ENCODE measurements around the gene HECTD1. TPM values are rescaled to one million over a fixed set of nuclear protein-coding genes. Genes with fewer than 3 reads are reported as not detected.

HECTD1 gene
- total RNA-seq, 1 donor from 2014 or later: 163 TPM

DNA sequence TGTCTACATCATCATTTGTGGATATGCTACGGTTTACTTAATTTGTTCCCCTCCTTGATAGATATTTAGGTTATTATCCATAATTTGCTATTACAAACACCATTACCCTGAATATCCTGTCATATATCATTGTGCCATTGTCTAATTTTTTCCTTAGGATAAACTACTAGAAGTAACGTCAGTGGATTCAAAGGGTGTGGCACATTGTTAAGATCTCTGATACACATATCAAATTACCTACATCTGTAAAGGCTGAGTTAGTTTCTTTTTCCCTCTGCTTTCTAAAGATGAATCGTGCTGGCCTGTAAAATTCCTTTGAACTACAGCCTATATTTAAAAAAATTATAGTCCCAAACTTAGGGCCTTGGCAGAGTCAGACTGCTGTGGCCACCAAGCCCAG is 127.5 kb downstream of the HECTD1 start:
- Mint-ChIP-seq H3K36me3 (ENCODE audit: insufficient read depth) (peaks cover 14% of the 10 kb centered on the region), H3K4me1 (ENCODE audit: low read depth) (peaks cover 4% of the 10 kb centered on the region), H3K4me3 (ENCODE audit: low read depth) (no peak overlapping the region), H3K27me3 (no peaks in the 10 kb centered on the region), H3K9me3 (ENCODE audit: low read depth) (peaks cover 10% of the 10 kb centered on the region), H3K27ac (no peak overlapping the region)
- TF ChIP-seq, protein P1, sequence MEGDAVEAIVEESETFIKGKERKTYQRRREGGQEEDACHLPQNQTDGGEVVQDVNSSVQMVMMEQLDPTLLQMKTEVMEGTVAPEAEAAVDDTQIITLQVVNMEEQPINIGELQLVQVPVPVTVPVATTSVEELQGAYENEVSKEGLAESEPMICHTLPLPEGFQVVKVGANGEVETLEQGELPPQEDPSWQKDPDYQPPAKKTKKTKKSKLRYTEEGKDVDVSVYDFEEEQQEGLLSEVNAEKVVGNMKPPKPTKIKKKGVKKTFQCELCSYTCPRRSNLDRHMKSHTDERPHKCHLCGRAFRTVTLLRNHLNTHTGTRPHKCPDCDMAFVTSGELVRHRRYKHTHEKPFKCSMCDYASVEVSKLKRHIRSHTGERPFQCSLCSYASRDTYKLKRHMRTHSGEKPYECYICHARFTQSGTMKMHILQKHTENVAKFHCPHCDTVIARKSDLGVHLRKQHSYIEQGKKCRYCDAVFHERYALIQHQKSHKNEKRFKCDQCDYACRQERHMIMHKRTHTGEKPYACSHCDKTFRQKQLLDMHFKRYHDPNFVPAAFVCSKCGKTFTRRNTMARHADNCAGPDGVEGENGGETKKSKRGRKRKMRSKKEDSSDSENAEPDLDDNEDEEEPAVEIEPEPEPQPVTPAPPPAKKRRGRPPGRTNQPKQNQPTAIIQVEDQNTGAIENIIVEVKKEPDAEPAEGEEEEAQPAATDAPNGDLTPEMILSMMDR (IDR thresholded peaks at IDR 0.05; ENCODE audit: unreplicated experiment): no peak
- no peak for DNase-seq (ENCODE audit: low spot score, unreplicated experiment)

DNA sequence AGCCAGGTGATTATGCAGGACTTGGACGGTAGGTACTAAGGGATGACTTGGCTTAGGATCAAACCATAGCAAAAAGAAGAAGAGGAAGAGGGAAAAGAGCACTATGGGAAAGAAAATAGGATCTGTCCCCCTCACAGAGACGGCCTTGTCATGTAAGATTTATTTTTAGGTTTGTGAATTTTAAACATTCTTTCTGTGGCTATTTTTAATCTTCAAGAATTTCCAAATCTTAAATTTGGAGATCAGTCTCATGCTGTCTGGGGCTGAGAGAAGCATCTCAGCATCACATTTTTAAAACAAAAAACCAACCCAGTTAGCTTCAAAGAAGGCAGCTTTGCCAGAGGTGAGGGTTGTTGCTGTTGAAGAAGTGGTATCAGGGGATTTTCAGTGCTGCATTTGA is 128.8 kb downstream of the HECTD1 start:
- Mint-ChIP-seq H3K9me3 (ENCODE audit: low read depth) (peaks cover 12% of the 10 kb centered on the region), H3K27ac (no peak overlapping the region), H3K4me1 (ENCODE audit: low read depth) (no peaks in the 10 kb centered on the region), H3K4me3 (ENCODE audit: low read depth) (no peak overlapping the region), H3K36me3 (ENCODE audit: insufficient read depth) (peaks cover 16% of the 10 kb centered on the region), H3K27me3 (no peaks in the 10 kb centered on the region)
- DNase-seq (ENCODE audit: low spot score, unreplicated experiment): no peak
- TF ChIP-seq, protein P1 (IDR thresholded peaks at IDR 0.05; ENCODE audit: unreplicated experiment): no peak

DNA sequence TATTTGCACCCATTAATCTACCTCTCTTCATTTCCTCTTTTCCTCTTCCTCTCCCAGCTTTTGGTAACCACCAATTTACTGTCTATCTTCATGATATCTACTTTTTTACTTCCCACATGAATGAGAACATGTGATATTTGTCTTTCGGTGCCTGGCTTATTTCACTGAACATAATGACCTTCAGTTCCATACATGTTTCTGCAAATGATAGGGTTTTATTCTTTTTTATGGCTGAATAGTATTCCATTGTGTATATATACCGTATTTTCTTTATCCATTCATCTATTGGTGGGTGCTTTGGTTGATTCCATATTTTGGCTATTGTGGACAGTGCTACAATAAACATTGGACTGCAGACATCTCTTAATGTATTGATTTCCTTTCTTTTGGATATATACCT is 132.4 kb downstream of the HECTD1 start:
- DNase-seq (ENCODE audit: low spot score, unreplicated experiment): no peak
- H3K36me3 Mint-ChIP-seq (ENCODE audit: insufficient read depth): peaks cover 22% of the 10 kb centered on the region
- H3K27me3 Mint-ChIP-seq: no peaks in the 10 kb centered on the region
- no peak overlapping the region for H3K4me3 Mint-ChIP-seq (ENCODE audit: low read depth)
- H3K9me3 Mint-ChIP-seq (ENCODE audit: low read depth): peaks cover 12% of the 10 kb centered on the region
- TF ChIP-seq, protein P1 (IDR thresholded peaks at IDR 0.05; ENCODE audit: unreplicated experiment): no peak
- H3K4me1 Mint-ChIP-seq (ENCODE audit: low read depth): no peaks in the 10 kb centered on the region
- no peak overlapping the region for H3K27ac Mint-ChIP-seq

DNA sequence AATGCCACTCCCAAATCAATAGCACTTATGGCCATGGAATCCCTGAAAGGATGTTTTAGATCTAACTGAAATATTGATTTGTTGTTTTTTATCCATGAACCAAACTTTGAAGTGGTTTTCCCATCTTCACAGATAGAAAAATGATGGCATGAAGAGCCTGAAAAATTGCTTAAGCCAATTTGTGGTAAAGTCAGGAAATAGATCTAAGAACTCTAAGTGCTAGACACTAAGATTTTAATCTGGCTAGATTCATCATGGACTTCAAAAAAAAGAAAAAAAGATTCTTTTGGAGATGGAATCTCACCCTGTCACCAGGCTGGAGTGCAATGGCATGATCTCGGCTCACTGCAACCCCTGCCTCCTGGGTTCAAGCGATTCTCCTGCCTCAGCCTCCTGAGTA is 136.4 kb downstream of the HECTD1 start:
- Mint-ChIP-seq H3K36me3 (ENCODE audit: insufficient read depth) (peaks cover 18% of the 10 kb centered on the region), H3K4me1 (ENCODE audit: low read depth) (peaks cover 2% of the 10 kb centered on the region), H3K27me3 (no peaks in the 10 kb centered on the region), H3K27ac (no peak overlapping the region), H3K9me3 (ENCODE audit: low read depth) (peaks cover 7% of the 10 kb centered on the region), H3K4me3 (ENCODE audit: low read depth) (no peak overlapping the region)
- no peak for DNase-seq (ENCODE audit: low spot score, unreplicated experiment)
- TF ChIP-seq, protein P1 (IDR thresholded peaks at IDR 0.05; ENCODE audit: unreplicated experiment): no peak

DNA sequence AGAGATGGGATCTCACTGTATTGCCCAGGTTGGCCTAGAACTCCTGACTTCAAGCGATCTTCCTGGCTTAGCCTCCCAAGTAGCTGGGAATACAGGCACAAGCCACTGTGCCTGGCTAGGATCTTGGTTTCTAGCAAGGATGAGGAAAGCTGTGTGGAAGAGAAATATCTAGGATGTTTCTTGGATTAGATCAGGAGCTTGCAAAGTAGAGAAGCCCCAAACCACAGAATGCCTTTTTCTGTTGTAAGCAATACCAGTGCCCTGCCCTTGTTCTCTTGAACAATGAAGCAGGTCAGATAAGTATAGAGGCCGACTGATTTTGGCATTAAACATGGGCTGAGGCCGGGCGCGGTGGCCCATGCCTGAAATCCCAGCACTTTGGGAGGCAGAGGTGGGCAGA is 137.2 kb downstream of the HECTD1 start:
- no peaks in the 10 kb centered on the region for H3K27me3 Mint-ChIP-seq
- H3K36me3 Mint-ChIP-seq (ENCODE audit: insufficient read depth): peaks cover 13% of the 10 kb centered on the region
- H3K27ac Mint-ChIP-seq: no peak overlapping the region
- H3K4me3 Mint-ChIP-seq (ENCODE audit: low read depth): no peak overlapping the region
- no peak for DNase-seq (ENCODE audit: low spot score, unreplicated experiment)
- peaks cover 2% of the 10 kb centered on the region for H3K4me1 Mint-ChIP-seq (ENCODE audit: low read depth)
- peaks cover 5% of the 10 kb centered on the region for H3K9me3 Mint-ChIP-seq (ENCODE audit: low read depth)
- TF ChIP-seq, protein P1 (IDR thresholded peaks at IDR 0.05; ENCODE audit: unreplicated experiment): no peak
